GM12875 (cell line): ENCODE data around the gene FGD4.

Source experiments
- H3K4me3 ChIP-seq: one replicate; pipeline ENCODE4 v1.5.1; 2011; ENCODE audit warnings: low read depth, low read length, control low read depth
- CTCF ChIP-seq: IDR thresholded peaks from 2 replicates; pipeline ENCODE4 v1.5.1; 2011; ENCODE audit warnings: low read depth, mild to moderate bottlenecking, control low read depth, inconsistent platforms, low read length, moderate library complexity, borderline replicate concordance; ENCODE audit not compliant: insufficient read depth

The FGD4 gene

GRCh38 chr12:32420356-32420755, 21.0 kb downstream of the FGD4 start:
- H3K4me3 ChIP-seq = no peak overlapping the region
- no peak for TF ChIP-seq CTCF

- H3K4me3 ChIP-seq = no peak overlapping the region
- no peak for TF ChIP-seq CTCF
Measured at GRCh38 chr12:32423559-32423958, 24.2 kb downstream of the FGD4 start.

GRCh38 chr12:32431025-32431424, 31.7 kb downstream of the FGD4 start:
- no peak overlapping the region for H3K4me3 ChIP-seq
- no peak for TF ChIP-seq CTCF

- TF ChIP-seq CTCF = no peak
- no peak overlapping the region for H3K4me3 ChIP-seq
Measured at GRCh38 chr12:32435921-32436705, 36.8 kb downstream of the FGD4 start.

GRCh38 chr12:32437095-32437515, 37.7 kb downstream of the FGD4 start:
- H3K4me3 ChIP-seq = no peak overlapping the region

GRCh38 chr12:32440120-32440865, 40.9 kb downstream of the FGD4 start:
- no peak overlapping the region for H3K4me3 ChIP-seq
- no peak for TF ChIP-seq CTCF

More at GRCh38 chr12:32437095-32437515, 37.7 kb downstream of the FGD4 start:
- TF ChIP-seq CTCF = no peak
